OCI-M2 (cell line): ENCODE results near the gene NOC4L.

Experiments
- DNase-seq: peaks from one replicate; lab custom pipeline; 2025; ENCODE audit not compliant: unreplicated experiment; lab: John Stamatoyannopoulos, UW

The NOC4L gene

DNA sequence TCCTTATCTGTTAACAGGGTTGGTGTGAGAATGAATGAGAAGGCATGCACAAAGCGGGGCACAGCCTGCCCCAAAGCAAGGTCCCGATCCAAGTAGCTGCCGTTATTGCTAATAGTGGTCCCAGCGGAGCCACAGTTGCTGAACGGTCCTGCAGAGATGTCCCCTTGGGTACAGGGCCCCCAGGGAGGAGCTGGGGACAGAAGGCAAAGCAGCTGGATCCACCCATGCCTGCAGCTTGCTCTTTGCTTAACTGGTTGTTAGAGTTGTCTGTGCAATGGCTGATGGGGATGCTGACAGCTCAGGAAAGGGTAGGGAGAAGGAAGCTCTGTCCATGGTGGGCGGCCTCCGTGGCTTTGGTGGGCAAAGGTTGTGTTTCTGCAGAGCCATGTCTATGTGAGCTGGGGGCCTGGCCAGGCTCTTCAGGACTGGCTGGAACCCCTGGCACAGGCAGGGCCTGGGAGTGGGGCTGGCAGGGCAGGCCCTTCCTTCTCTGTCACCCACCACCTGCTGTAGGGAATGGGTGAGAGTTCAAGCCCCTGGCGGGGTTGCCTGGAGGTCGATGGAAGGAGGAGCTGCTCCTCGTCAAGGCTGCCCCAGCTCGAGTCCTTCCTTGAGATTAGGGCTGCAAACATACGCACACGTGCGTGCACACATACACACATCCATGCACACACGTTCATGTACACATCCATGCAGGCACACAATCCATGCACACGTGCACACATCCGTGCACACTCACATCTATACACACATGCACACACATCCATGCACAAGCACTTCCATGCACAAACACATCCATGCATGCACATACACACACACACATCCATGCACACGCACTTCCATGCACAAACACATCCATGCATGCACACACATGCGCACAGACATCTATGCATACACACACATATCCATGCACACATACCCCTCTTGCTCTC, 35.4 kb downstream of the NOC4L start:
- no peak for DNase-seq

- DNase-seq = no peak
These were observed 36.6 kb downstream of the NOC4L start for GRCh38 chr12:132180648-132181546.

DNA sequence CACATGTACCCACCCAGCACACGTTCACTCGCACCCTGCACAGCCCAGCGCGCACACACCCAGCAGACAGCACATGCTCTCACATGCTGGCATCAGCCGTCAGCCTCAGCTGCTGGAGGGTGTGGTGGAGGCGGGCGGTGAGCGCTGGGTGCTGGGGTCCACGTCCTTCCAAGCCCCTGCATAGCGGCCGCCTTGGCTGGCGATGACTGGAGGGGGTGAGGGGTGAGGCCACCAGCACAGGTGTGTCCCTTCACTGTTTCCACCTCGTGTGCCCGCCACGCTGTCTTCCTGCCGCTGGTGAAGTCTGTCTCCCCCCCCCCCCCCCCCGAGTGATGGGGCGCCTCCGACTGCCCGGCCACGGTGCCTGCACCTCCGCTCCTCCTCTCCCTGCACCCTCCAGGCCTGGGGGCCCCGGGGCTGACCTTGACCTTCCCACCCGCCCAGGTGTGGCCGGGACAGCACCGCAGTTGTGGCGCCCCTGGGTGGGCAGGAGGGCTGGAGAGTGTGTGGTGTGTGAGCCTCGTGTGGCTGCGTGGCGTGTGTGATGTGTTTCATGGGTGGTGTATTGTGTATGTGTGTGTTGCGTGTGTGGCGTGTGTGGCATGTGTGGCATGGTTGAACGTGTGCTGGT, 37.4 kb downstream of the NOC4L start:
- DNase-seq = no peak

- DNase-seq = no peak
These were observed 38.0 kb downstream of the NOC4L start for GRCh38 chr12:132182206-132182710.

DNA sequence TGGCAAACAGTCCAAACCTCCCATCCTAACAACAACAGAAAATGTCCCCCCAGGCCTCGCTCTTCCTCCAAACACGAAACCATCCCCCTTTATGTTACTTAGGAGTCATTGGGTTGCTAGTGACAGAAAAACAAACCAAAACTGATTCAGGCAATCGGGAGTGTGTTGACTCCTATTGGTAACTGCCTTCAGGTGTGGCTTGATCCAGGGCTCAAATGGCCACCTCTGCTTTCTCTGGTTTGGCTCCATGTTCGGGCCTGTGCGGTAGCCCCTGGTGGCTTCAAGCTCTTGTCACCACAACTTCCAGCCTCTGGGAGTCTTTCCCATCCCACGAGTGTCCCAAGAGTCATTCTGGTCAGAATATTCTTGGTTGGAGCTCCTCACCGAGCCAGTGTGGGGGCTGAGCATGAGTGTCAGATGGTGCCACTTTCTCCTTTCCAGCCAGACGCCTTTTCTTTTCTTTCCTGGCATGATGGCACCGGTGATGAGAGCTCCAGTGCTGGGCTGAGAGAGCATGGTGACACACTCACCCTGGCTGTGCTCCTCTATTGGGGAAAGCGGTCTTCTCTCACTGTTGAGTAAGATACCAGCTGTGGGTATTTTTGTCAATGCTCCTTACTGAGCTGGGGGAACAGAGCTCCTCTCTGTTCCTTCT, 38.6 kb downstream of the NOC4L start:
- DNase-seq = no peak

DNA sequence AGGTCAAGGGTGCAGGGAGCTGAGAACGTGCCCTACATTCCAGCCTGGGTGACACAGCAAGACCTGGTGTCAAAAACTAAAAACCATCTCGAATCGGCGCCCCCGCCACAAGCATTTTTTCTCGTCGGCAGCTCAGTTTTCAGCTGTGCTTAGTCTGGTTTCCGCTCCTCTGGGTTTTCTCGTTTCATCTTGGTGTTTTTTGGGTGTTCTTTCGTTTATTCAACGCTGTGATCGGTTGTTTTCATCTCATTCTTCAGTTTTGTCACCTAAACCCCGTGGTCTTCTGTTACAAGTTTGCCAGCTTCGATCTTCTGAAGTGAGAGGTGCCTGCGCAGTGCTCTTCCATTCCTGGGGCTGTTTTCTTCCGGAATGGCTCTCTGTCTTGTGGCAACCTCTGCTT, 41.4 kb downstream of the NOC4L start:
- no peak for DNase-seq

DNA sequence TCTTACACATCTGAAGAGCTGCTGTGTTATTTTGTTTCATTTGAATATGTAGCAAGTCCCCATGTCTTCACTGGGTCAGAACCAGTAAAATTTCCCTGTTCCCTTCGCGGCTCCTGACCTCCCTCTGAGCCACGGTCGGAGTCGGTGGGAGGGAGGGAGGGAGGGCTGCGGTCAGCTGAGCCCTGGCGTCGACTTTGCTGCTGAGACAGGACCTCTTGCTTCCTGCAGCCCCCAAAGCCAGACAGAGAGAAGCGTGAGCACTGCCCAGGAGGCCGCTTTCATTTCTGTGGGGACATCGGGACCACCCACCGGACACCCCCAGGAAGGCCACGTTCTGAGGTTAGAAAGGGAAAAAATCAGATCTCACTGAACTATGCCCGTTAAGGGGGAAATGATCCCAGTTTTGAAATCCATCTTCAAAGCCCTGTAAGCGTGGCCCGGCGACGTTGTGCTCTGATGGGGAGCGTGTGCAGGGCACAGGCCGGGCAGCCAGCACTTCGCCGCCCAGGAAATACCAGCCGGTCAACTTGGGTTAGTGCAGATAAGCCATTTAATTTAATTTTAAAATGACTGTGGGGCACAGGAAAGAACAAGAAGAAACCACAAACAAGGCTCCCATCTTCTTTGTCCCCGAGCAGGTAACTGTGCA, 42.1 kb downstream of the NOC4L start:
- DNase-seq = no peak

GRCh38 chr12:132186857-132187620, 42.8 kb downstream of the NOC4L start:
- DNase-seq = no peak

DNA sequence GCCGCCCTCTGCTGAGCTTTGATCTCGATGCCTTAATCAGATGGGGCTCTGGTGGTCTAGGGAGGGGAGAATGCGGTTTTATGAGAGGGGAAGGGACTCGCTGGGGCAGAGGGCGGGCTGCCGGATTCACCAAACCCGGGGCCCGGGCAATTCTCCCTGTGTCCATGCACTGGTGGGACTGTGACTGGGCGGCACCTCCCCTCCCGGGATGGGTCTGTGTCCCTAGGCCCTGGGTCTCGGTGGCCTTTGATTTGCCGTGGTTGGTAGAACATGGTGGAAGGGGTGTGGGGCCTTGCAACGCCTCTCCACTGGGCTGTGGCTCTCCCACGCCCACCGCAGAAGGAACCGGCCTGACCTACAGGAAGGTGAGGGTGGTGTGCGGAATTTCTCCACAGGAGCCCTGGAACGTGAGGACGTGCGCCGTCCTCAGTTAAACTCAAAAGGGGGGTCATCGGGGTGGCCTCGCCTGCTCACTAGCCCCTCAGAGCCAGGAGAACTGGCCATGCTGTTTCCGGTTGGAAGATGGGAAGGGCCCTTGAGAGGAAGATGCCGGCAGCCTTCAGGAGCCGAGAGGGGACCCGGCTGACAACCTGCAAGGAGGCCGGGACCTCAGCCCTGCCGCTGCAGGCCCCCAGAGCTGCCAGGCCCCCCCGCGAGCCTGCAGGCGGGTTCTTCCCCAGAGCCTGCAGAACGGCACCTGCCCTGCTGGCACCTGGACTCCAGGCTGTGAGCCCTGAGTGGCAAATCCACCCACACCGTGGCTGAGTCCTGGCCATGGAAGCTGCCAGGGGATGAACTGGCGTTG, 43.6 kb downstream of the NOC4L start:
- no peak for DNase-seq

- DNase-seq = no peak
These were observed 44.2 kb downstream of the NOC4L start for GRCh38 chr12:132188451-132188901.

- DNase-seq = no peak
These were observed 44.7 kb downstream of the NOC4L start for GRCh38 chr12:132188916-132189325.

DNA sequence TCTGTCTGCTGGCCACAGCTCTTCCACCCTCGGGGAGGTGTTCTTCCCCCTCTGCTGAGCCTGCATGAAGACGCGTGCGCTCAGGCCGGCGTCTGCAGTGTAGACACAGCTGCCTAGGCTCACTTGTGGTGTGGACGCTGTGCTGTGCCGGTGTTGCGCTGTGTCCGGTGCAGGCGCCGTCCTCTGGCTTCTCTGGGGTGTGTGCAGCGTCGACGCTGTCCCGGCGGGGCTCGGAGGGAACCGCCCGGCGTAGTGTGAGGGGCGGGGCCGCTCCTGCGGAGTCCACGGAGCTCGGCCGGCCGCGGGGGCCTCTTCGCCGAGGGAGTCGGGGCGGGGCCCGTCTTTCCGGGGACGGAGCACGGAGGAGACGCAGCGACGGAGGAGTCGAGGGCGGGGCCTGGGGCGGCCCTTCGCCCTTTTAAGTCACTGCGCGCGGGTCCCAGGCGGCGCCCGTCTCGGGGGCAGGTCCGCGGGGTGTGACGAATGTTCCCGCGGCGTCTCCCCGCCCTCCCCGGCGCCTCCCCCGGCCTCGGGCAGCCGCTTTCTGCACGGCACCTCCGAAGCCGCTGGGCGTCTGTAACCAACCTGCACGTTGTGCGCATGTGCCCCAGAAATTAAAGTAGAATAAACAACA, 45.2 kb downstream of the NOC4L start:
- DNase-seq = peak; percentile 8

DNA sequence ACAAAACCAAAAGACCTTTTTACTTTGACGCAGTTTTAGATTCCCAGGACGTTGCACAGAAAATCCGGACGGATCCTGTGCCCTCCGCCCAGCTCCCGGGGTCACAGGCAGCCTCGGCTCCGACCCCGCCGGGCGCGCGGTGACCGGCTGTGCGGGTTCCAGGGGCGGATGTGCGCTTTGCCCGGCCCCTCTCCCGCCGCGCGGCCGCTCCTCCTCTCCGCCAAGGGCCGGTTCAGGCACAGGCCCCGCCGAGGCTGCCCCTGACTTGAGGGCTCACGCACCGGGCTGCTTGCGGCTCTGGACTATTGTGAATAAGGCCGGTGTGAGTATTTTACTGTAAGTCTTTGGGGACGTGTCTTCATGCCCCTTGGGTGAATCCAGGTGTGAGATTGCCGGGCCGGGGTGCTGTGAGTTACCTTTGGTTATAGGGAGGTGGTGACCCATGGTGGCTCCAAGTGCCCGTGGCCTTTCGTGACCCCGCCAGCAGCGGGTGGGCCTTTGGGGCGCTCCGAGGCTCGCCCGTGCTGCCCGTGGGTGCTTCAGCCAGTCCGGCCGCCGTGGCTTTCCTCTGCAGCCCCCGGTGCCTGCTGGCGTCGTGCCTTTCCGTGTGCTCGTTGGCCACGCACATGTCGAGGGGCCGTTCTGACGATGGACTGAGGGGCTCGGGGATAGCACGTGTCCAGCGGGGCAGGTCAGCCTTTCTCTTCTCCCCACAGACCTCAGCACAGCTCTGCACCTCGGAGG, 45.9 kb downstream of the NOC4L start:
- no peak for DNase-seq

DNA sequence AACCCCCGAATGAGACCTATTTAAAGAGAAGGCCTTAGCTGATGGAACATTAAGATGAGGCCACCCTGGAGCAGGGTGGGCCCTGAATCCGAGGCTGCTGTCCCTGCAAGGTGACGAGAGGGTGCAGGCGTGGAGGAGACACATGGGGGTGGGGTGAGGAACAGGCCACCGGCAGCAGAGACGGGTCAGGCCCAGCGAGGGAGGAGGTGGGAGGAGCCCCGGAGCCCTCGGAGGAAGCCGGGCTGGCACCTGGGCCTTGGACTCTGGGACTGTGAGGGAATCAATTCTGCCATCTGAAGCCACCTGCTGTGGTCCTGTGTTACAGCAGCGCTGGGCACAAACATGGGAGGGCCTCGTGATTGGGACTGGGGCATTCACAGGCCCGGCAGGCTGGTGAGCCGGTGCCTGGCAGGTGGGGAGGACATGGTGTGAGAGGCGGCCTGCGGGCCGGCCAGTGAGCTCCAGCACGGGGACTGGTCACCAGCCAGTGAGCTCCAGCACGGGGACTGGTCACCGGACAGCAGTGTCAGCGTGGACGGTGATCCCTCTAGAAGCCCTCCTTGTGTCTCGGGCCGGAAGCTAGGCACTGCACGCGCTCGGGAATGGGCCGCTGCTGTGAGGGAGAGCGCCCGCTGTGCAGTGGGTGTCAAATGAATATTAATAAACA, 46.7 kb downstream of the NOC4L start:
- DNase-seq = no peak

DNA sequence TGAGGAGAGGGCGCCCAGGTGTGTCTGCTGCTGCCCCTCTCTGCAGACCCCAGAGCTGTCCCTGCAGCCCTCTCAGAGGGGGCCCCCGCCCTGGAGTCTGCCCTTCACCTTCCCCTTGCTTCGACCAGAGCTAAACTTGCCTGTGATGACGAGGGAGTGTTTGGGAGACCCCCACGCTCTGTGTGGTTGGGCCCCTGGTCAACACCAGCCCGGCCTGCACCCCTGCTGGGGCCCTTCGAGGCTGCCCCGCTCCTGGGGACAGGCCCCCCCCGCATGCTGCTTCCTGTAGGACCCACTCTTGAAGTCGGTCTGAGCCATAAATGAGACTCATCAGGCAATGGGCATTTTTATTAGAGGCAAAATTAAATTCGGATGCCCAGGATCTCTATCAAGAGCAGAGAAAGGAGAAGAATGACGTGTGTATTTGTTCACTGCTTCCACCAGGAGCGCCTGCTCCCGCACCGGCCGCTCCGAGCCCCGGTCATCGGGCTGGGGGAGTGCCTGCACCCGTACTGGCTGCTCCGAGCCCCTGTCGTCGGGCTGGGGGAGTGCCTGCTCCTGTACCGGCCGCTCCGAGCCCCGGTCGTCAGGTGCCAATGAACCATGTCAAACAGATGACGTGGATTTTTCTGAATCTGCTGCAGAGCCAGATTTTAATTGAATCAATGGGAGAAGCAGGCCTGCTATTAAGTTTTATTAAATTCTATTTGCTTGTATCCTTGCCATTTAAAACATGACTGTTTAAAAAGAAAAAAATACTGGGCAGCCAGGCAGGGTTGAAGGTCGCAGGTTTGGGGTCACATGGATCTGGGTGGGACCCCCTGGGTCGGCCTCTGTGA, 47.7 kb downstream of the NOC4L start:
- DNase-seq = no peak

- no peak for DNase-seq
These were observed 49.8 kb downstream of the NOC4L start for GRCh38 chr12:132194056-132194455.
